ENCODE measurements around the gene PINK1.
"Not testable (repeated sequence)": the region's sequence is repeated elsewhere in the genome, so short reads cannot be mapped to it uniquely, and the experiment has no call there.

Gene PINK1

DNA sequence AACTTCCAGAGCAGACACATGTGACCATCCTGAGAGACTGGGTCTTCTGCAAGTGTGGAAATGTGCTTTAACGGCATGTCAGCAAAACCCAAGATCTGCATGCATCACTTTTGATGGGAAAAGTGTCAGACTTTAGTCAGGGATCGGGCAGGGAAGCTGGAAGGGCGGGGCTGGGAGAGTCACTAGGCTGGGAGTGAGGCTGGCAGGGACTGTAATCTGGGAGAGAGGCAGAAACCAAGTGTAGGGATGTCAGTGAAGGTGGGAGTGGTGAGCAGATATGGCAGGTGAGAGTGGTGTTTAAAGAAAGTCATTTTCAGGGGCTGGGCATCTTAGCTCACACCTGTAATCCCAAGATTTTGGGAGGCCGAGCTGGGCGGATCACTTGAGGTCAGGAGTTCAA lies 33.1 kb upstream of the PINK1 start:
- no peaks in the 10 kb centered on the region for H3K36me3 ChIP-seq (ENCODE audit: control insufficient read depth, insufficient read depth, low read length)
- H3K27me3 ChIP-seq (ENCODE audit: control insufficient read depth, insufficient read depth, low read length): no peaks in the 10 kb centered on the region
- no peak overlapping the region for H3K9ac ChIP-seq (ENCODE audit: low read depth, low read length)
- H3K4me3 ChIP-seq (ENCODE audit: low read depth, low read length): no peak overlapping the region
- H3K4me1 ChIP-seq (ENCODE audit: control insufficient read depth, insufficient read depth, low read length): no peaks in the 10 kb centered on the region
- no peaks in the 10 kb centered on the region for H3K9me3 ChIP-seq (ENCODE audit: control insufficient read depth, insufficient read depth, low read length)

- Histone ChIP-seq H3K4me3 (ENCODE audit: low read depth, low read length) (no peak overlapping the region), H3K4me1 (ENCODE audit: control insufficient read depth, insufficient read depth, low read length) (no peaks in the 10 kb centered on the region), H3K9me3 (ENCODE audit: control insufficient read depth, insufficient read depth, low read length) (no peaks in the 10 kb centered on the region), H3K27me3 (ENCODE audit: control insufficient read depth, insufficient read depth, low read length) (no peaks in the 10 kb centered on the region), H3K9ac (ENCODE audit: low read depth, low read length) (no peak overlapping the region), H3K36me3 (ENCODE audit: control insufficient read depth, insufficient read depth, low read length) (no peaks in the 10 kb centered on the region)
Measured at GRCh38 chr1:20601129-20601825, 32.0 kb upstream of the PINK1 start.

- H3K4me3 ChIP-seq (ENCODE audit: low read depth, low read length): no peak overlapping the region
- H3K4me1 ChIP-seq (ENCODE audit: control insufficient read depth, insufficient read depth, low read length): no peaks in the 10 kb centered on the region
- no peaks in the 10 kb centered on the region for H3K36me3 ChIP-seq (ENCODE audit: control insufficient read depth, insufficient read depth, low read length)
- H3K9ac ChIP-seq (ENCODE audit: low read depth, low read length): no peak overlapping the region
- H3K9me3 ChIP-seq (ENCODE audit: control insufficient read depth, insufficient read depth, low read length): no peaks in the 10 kb centered on the region
- H3K27me3 ChIP-seq (ENCODE audit: control insufficient read depth, insufficient read depth, low read length): no peaks in the 10 kb centered on the region
Measured at GRCh38 chr1:20602851-20603450, 30.3 kb upstream of the PINK1 start.

DNA sequence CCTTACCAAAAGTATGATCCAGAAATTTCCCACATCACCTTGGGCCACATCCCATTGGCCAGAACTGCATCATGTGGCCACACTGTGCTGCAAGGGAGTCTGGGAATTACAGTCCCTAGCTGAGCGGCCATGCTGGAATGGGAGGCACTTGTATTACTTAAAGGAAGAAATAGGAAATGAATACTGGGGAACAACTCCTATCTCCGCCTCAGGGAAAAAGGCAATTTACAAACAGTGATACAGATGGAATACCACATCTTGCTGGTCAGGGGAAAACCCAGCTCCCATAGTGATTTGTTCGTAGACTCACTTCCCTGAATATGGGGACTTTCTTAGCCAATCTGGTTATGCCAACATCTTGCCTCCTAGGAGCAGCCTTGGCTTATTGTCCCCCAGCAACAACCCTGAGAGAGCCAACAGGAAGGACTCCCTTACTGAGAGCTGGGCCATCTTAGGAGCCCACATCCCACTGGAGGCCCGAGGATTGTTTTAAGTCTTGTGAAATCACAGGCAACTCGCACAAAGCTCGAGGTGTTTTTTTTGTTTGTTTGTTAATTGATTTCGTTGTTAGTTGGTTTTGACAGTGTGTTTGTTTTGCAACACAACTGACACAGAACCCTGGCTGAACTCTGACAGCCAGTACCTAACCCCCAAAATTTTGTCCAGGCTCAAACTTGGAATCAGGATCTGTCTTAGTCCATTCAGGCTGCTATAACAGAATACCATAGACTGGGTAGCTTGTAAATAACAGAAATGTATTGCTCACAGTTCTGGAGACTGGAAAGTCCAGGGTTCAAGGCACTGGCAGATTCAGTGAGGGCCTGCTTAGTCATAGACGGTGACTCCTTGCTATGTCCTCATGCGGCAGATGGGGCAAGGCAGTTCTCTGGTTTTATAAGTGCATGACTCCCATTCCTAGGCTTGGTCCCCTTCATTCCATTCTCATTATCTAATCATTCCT lies 29.5 kb upstream of the PINK1 start:
- no peak overlapping the region for H3K9ac ChIP-seq (ENCODE audit: low read depth, low read length)
- H3K36me3 ChIP-seq (ENCODE audit: control insufficient read depth, insufficient read depth, low read length): no peaks in the 10 kb centered on the region
- no peaks in the 10 kb centered on the region for H3K4me1 ChIP-seq (ENCODE audit: control insufficient read depth, insufficient read depth, low read length)
- no peak overlapping the region for H3K4me3 ChIP-seq (ENCODE audit: low read depth, low read length)
- no peaks in the 10 kb centered on the region for H3K9me3 ChIP-seq (ENCODE audit: control insufficient read depth, insufficient read depth, low read length)
- no peaks in the 10 kb centered on the region for H3K27me3 ChIP-seq (ENCODE audit: control insufficient read depth, insufficient read depth, low read length)

GRCh38 chr1:20604678-20605077 lies 28.6 kb upstream of the PINK1 start:
- H3K27me3 ChIP-seq (ENCODE audit: control insufficient read depth, insufficient read depth, low read length): no peaks in the 10 kb centered on the region
- H3K9me3 ChIP-seq (ENCODE audit: control insufficient read depth, insufficient read depth, low read length): no peaks in the 10 kb centered on the region
- no peak overlapping the region for H3K9ac ChIP-seq (ENCODE audit: low read depth, low read length)
- H3K4me3 ChIP-seq (ENCODE audit: low read depth, low read length): no peak overlapping the region
- no peaks in the 10 kb centered on the region for H3K36me3 ChIP-seq (ENCODE audit: control insufficient read depth, insufficient read depth, low read length)
- peaks cover 3% of the 10 kb centered on the region for H3K4me1 ChIP-seq (ENCODE audit: control insufficient read depth, insufficient read depth, low read length)

DNA sequence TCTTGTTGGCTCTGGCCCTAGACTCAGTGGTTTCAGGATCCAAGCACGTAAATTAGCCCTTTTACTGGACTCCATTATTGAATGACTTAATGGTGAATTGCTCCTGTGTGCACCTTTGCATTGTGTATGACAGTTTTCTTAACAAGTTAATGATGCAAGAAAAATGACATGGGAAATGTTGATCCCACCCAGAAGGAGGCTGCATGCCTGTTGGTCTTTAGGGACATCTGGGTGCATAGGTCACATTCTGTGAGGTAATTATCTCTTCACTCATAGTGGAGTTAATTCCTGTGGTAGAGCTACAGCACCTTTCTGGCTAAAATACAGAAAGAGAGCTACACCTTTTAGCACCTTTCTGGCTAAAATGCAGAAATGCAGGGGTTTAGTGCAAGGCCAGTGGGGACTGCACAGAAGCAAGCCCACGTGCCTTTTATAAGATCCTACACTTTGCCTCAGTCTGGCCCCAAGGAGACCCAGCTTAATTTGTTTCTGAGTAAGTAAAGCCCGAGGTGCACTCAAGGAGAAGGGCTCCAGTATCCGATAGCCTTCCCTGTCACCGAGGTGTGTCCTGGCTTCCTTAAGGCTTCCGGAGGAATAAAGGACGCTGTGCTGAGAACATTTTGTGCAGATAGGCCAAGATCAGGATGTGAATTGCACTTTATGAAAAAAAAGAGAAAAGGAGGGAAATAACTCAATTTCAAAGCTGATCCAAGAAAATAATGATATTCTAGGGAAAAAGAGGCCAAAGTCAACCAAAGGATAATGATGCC lies 26.3 kb upstream of the PINK1 start:
- H3K9me3 ChIP-seq (ENCODE audit: control insufficient read depth, insufficient read depth, low read length); H3K4me1 ChIP-seq (ENCODE audit: control insufficient read depth, insufficient read depth, low read length); H3K4me3 ChIP-seq (ENCODE audit: low read depth, low read length): not testable (repeated sequence)

GRCh38 chr1:20609541-20609940 lies 23.7 kb upstream of the PINK1 start:
- H3K9me3 ChIP-seq (ENCODE audit: control insufficient read depth, insufficient read depth, low read length): no peaks in the 10 kb centered on the region
- H3K36me3 ChIP-seq (ENCODE audit: control insufficient read depth, insufficient read depth, low read length): no peaks in the 10 kb centered on the region
- H3K4me3 ChIP-seq (ENCODE audit: low read depth, low read length): no peak overlapping the region
- H3K27me3 ChIP-seq (ENCODE audit: control insufficient read depth, insufficient read depth, low read length): no peaks in the 10 kb centered on the region
- no peak overlapping the region for H3K9ac ChIP-seq (ENCODE audit: low read depth, low read length)
- peaks cover 10% of the 10 kb centered on the region for H3K4me1 ChIP-seq (ENCODE audit: control insufficient read depth, insufficient read depth, low read length)

More for the DNA sequence above, 26.3 kb upstream of the PINK1 start:
- not testable (repeated sequence) for H3K27me3 ChIP-seq (ENCODE audit: control insufficient read depth, insufficient read depth, low read length); H3K36me3 ChIP-seq (ENCODE audit: control insufficient read depth, insufficient read depth, low read length); H3K9ac ChIP-seq (ENCODE audit: low read depth, low read length)

DNA sequence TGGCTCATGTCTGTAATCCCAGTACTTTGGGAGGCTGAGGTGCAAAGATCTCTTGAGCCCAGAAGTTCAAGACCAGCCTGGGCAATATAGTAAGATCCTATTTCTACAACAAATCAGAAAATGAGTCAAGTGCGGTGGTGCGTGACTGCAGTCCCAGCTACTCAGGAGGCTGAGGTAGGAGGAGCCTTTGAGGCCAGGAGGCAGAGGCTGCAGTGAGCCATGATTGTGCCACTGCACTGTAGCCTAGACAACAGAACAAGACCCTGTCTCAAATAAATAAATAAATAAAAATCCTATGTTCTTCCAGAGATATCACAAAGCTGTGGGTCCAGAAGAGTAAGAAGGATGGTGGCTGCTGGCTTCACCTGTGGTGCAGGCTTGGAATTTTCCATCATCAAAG lies 22.3 kb upstream of the PINK1 start:
- Histone ChIP-seq H3K4me1 (ENCODE audit: control insufficient read depth, insufficient read depth, low read length) (peaks cover 10% of the 10 kb centered on the region), H3K36me3 (ENCODE audit: control insufficient read depth, insufficient read depth, low read length) (no peaks in the 10 kb centered on the region), H3K4me3 (ENCODE audit: low read depth, low read length) (no peak overlapping the region), H3K9ac (ENCODE audit: low read depth, low read length) (no peak overlapping the region), H3K9me3 (ENCODE audit: control insufficient read depth, insufficient read depth, low read length) (no peaks in the 10 kb centered on the region), H3K27me3 (ENCODE audit: control insufficient read depth, insufficient read depth, low read length) (no peaks in the 10 kb centered on the region)

GRCh38 chr1:20611652-20612051 lies 21.6 kb upstream of the PINK1 start:
- H3K36me3 ChIP-seq (ENCODE audit: control insufficient read depth, insufficient read depth, low read length): no peaks in the 10 kb centered on the region
- H3K9ac ChIP-seq (ENCODE audit: low read depth, low read length): no peak overlapping the region
- peaks cover 14% of the 10 kb centered on the region for H3K4me1 ChIP-seq (ENCODE audit: control insufficient read depth, insufficient read depth, low read length)
- H3K4me3 ChIP-seq (ENCODE audit: low read depth, low read length): no peak overlapping the region
- no peaks in the 10 kb centered on the region for H3K27me3 ChIP-seq (ENCODE audit: control insufficient read depth, insufficient read depth, low read length)
- no peaks in the 10 kb centered on the region for H3K9me3 ChIP-seq (ENCODE audit: control insufficient read depth, insufficient read depth, low read length)

DNA sequence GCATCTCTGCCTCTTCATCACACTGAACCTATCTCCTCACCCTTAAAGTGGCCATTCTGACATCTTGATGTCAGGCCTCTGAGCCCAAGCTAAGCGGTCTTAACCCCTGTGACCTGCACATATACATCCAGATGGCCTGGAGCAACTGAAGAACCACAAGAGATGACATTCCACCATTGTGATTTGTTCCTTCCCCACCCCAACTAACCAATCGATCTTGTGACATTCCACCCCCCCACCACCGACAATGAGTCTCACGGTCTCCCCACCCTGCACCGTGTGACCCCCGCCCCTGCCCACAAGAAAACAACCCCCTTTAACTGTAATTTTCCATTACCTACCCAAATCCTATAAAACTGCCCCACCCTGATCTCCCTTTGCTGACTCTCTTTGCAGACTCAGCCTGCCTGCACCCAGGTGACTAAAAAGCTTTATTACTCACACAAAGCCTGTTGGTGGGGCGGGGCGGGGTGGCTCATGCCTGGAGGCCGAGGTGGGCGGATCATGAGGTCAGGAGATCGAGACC lies 21.0 kb upstream of the PINK1 start:
- no peak overlapping the region for H3K4me3 ChIP-seq (ENCODE audit: low read depth, low read length)
- H3K36me3 ChIP-seq (ENCODE audit: control insufficient read depth, insufficient read depth, low read length): no peaks in the 10 kb centered on the region
- peaks cover 14% of the 10 kb centered on the region for H3K4me1 ChIP-seq (ENCODE audit: control insufficient read depth, insufficient read depth, low read length)
- no peaks in the 10 kb centered on the region for H3K27me3 ChIP-seq (ENCODE audit: control insufficient read depth, insufficient read depth, low read length)
- no peaks in the 10 kb centered on the region for H3K9me3 ChIP-seq (ENCODE audit: control insufficient read depth, insufficient read depth, low read length)
- no peak overlapping the region for H3K9ac ChIP-seq (ENCODE audit: low read depth, low read length)

- Histone ChIP-seq H3K27me3 (ENCODE audit: control insufficient read depth, insufficient read depth, low read length) (no peaks in the 10 kb centered on the region), H3K9me3 (ENCODE audit: control insufficient read depth, insufficient read depth, low read length) (no peaks in the 10 kb centered on the region), H3K4me1 (ENCODE audit: control insufficient read depth, insufficient read depth, low read length) (peaks cover 14% of the 10 kb centered on the region), H3K36me3 (ENCODE audit: control insufficient read depth, insufficient read depth, low read length) (no peaks in the 10 kb centered on the region), H3K4me3 (ENCODE audit: low read depth, low read length) (no peak overlapping the region), H3K9ac (ENCODE audit: low read depth, low read length) (no peak overlapping the region)
Measured at GRCh38 chr1:20614131-20614579, 19.1 kb upstream of the PINK1 start.
